MCF 10A (cell line): ENCODE measurements around the gene PTPRF. TPM values are rescaled to one million over a fixed set of nuclear protein-coding genes. Genes with fewer than 3 reads are reported as not detected.

Experiments used
- BruUV-seq: library from RNA; stranded (reverse); fragments of 400-500 nt; replicated peaks from 2 replicates; lab custom pipeline; 2021; lab: Mats Ljungman, UMichigan
- CTCF ChIA-PET: fragments of 300-600 bp; sonication (Branson Sonifier 250); formaldehyde crosslinking; extraction: SDS; loops from one replicate; lab custom pipeline; 2021; ENCODE audit warnings: antibody characterized with exemption, inconsistent platforms; lab: Yijun Ruan, JAX
- POLR2A ChIA-PET: fragments of 300-600, 350-650 bp; sonication (Branson Sonifier 250); formaldehyde crosslinking; extraction: SDS; loops from one replicate; lab custom pipeline; 2020; ENCODE audit warnings: antibody characterized with exemption, inconsistent platforms; lab: Yijun Ruan, JAX
- DNase-seq: peaks from one replicate; pipeline ENCODE4 v3.0.0-alpha.2; 2018; ENCODE audit not compliant: unreplicated experiment
- H3K27ac Mint-ChIP-seq: one replicate; pipeline ENCODE4 v1.8.0; 2022; ENCODE audit warnings: mild to moderate bottlenecking, low read depth, mixed read lengths; ENCODE audit not compliant: unreplicated experiment
- H3K27me3 Mint-ChIP-seq: one replicate; pipeline ENCODE4 v1.8.0; 2022; ENCODE audit warnings: mixed read lengths; ENCODE audit not compliant: insufficient read depth, unreplicated experiment
- H3K36me3 Mint-ChIP-seq: one replicate; pipeline ENCODE4 v1.8.0; 2022; ENCODE audit warnings: mild to moderate bottlenecking, moderate library complexity, mixed read lengths; ENCODE audit not compliant: insufficient read depth, unreplicated experiment
- H3K4me1 Mint-ChIP-seq: one replicate; pipeline ENCODE4 v1.8.0; 2022; ENCODE audit warnings: mixed read lengths; ENCODE audit not compliant: insufficient read depth, unreplicated experiment
- H3K4me3 Mint-ChIP-seq: one replicate; pipeline ENCODE4 v1.8.0; 2022; ENCODE audit warnings: mild to moderate bottlenecking, moderate library complexity, mixed read lengths; ENCODE audit not compliant: unreplicated experiment
- H3K9me3 Mint-ChIP-seq: one replicate; pipeline ENCODE4 v1.8.0; 2022; ENCODE audit warnings: mixed read lengths; ENCODE audit not compliant: unreplicated experiment
- CTCF ChIP-seq: fragments of 200-600 bp; IDR thresholded peaks from one replicate; pipeline ENCODE4 v1.8.0; 2022; ENCODE audit warnings: antibody characterized with exemption, mild to moderate bottlenecking; ENCODE audit not compliant: unreplicated experiment
- intact Hi-C: fragments of 100-400 bp; cut with micrococcal nuclease; formaldehyde crosslinking; loops from 2 replicates; pipeline ENCODE4 v1.14.1; 2022
- total RNA-seq: library from RNA; stranded (reverse); gene quantifications from 2 replicates; pipeline ENCODE4 v1.2.3, GENCODE V29; 2022

PTPRF gene
- total RNA-seq, 1 experiment from 2014 or later: 67.2 TPM

- H3K36me3 Mint-ChIP-seq: peaks cover 97% of the 10 kb centered on the region
- intact Hi-C loops: no loop called here
- H3K4me3 Mint-ChIP-seq: no peak overlapping the region
- BruUV-seq: no TSS peak
- POLR2A ChIA-PET: interaction anchor here (0.7 to 3.5 kb wide), 4 partner anchors 9 to 85 kb away, joined by 3 to 41 read pairs (median 4); partner anchors contain the start of gene KDM4A
- H3K27me3 Mint-ChIP-seq: no peaks in the 10 kb centered on the region
- no peak for TF ChIP-seq CTCF
- no peaks in the 10 kb centered on the region for H3K9me3 Mint-ChIP-seq
- peak overlapping the region; percentile 9 for H3K27ac Mint-ChIP-seq
- CTCF ChIA-PET: interaction anchor here (0.7 to 2.1 kb wide), 7 partner anchors 12 to 428 kb away, joined by 3 to 8 read pairs (median 4); no protein-coding TSS in a partner anchor
- peaks cover 17% of the 10 kb centered on the region for H3K4me1 Mint-ChIP-seq
- peak; percentile 67 for DNase-seq
These were observed 135.9 kb downstream of the PTPRF start for GRCh38 chr1:43666608-43667007.

- CTCF ChIA-PET: interaction anchor here (0.6 to 1.1 kb wide), 2 partner anchors 16 to 94 kb away, joined by 4 to 5 read pairs; no protein-coding TSS in a partner anchor
- no TSS peak for BruUV-seq
- Mint-ChIP-seq H3K36me3 (peaks cover 97% of the 10 kb centered on the region), H3K9me3 (no peaks in the 10 kb centered on the region), H3K27me3 (no peaks in the 10 kb centered on the region), H3K4me1 (peaks cover 16% of the 10 kb centered on the region), H3K4me3 (no peak overlapping the region), H3K27ac (peak overlapping the region; percentile 54)
- POLR2A ChIA-PET: interaction anchor here (0.9 to 3.6 kb wide), 2 partner anchors 14 to 18 kb away, joined by 3 to 18 read pairs; partner anchors contain the start of gene KDM4A
- intact Hi-C loops: no loop called here
- TF ChIP-seq CTCF: no peak
- no peak for DNase-seq
These were observed 138.3 kb downstream of the PTPRF start for GRCh38 chr1:43668956-43669355.

GRCh38 chr1:43669878-43670277, 139.2 kb downstream of the PTPRF start:
- Mint-ChIP-seq H3K27me3 (no peaks in the 10 kb centered on the region), H3K4me1 (peaks cover 13% of the 10 kb centered on the region), H3K36me3 (peaks cover 97% of the 10 kb centered on the region), H3K27ac (no peak overlapping the region), H3K4me3 (no peak overlapping the region), H3K9me3 (no peaks in the 10 kb centered on the region)
- no peak for TF ChIP-seq CTCF
- intact Hi-C loops: no loop called here
- CTCF ChIA-PET: interaction anchor here (1.1 kb wide), 1 partner anchor 93 kb away, joined by 4 read pairs; no protein-coding TSS in a partner anchor
- no TSS peak for BruUV-seq
- DNase-seq: no peak
- POLR2A ChIA-PET: interaction anchor here (3.6 kb wide), 1 partner anchor 19 kb away, joined by 18 read pairs; the partner anchor contains the start of gene KDM4A

GRCh38 chr1:43671193-43671592, 140.5 kb downstream of the PTPRF start:
- H3K27me3 Mint-ChIP-seq: no peaks in the 10 kb centered on the region
- H3K36me3 Mint-ChIP-seq: peaks cover 100% of the 10 kb centered on the region
- no peak overlapping the region for H3K4me3 Mint-ChIP-seq
- intact Hi-C loops: no loop called here
- no peaks in the 10 kb centered on the region for H3K9me3 Mint-ChIP-seq
- peak overlapping the region; percentile 78 for H3K27ac Mint-ChIP-seq
- ChIA-PET CTCF (interaction anchor here (0.9 kb wide), 1 partner anchor 35 kb away, joined by 4 read pairs; no protein-coding TSS in a partner anchor), POLR2A (interaction anchor here (0.6 to 3.6 kb wide), 4 partner anchors 9 to 491 kb away, joined by 3 to 18 read pairs (median 4); partner anchors contain the start of genes KDM4A and ST3GAL3)
- no TSS peak for BruUV-seq
- no peak for TF ChIP-seq CTCF
- H3K4me1 Mint-ChIP-seq: peaks cover 13% of the 10 kb centered on the region
- DNase-seq: no peak
